Measurements from ENCODE around the gene ALB.

The ALB gene

GRCh38 chr4:73417973-73418372, 13.9 kb downstream of the ALB start:
- no peak for TF ChIP-seq CTCF (conservative IDR thresholded peaks at IDR 0.05; ENCODE audit: control insufficient read depth, insufficient read depth, low read depth, low read length)
- H3K4me3 ChIP-seq (ENCODE audit: control insufficient read depth, low read depth, low read length), result no peak overlapping the region
- DNase-seq (ENCODE audit: low read depth), result peak; percentile 20

- no peak for DNase-seq (ENCODE audit: low read depth)
- no peak overlapping the region for H3K4me3 ChIP-seq (ENCODE audit: control insufficient read depth, low read depth, low read length)
- TF ChIP-seq CTCF (conservative IDR thresholded peaks at IDR 0.05; ENCODE audit: control insufficient read depth, insufficient read depth, low read depth, low read length), result no peak
Observed at GRCh38 chr4:73418677-73419076, 14.6 kb downstream of the ALB start.

GRCh38 chr4:73419106-73420038, 15.3 kb downstream of the ALB start:
- no peak overlapping the region for H3K4me3 ChIP-seq (ENCODE audit: control insufficient read depth, low read depth, low read length)
- DNase-seq (ENCODE audit: low read depth), result no peak
- TF ChIP-seq CTCF (conservative IDR thresholded peaks at IDR 0.05; ENCODE audit: control insufficient read depth, insufficient read depth, low read depth, low read length), result no peak

- DNase-seq (ENCODE audit: low read depth), result no peak
- H3K4me3 ChIP-seq (ENCODE audit: control insufficient read depth, low read depth, low read length), result no peak overlapping the region
- TF ChIP-seq CTCF (conservative IDR thresholded peaks at IDR 0.05; ENCODE audit: control insufficient read depth, insufficient read depth, low read depth, low read length), result no peak
Observed at GRCh38 chr4:73420615-73421014, 16.5 kb downstream of the ALB start.

- no peak for DNase-seq (ENCODE audit: low read depth)
- no peak for TF ChIP-seq CTCF (conservative IDR thresholded peaks at IDR 0.05; ENCODE audit: control insufficient read depth, insufficient read depth, low read depth, low read length)
- H3K4me3 ChIP-seq (ENCODE audit: control insufficient read depth, low read depth, low read length), result no peak overlapping the region
Observed at GRCh38 chr4:73421708-73422457, 17.8 kb downstream of the ALB start.

- TF ChIP-seq CTCF (conservative IDR thresholded peaks at IDR 0.05; ENCODE audit: control insufficient read depth, insufficient read depth, low read depth, low read length), result no peak
- no peak overlapping the region for H3K4me3 ChIP-seq (ENCODE audit: control insufficient read depth, low read depth, low read length)
- DNase-seq (ENCODE audit: low read depth), result no peak
Observed at GRCh38 chr4:73422458-73422752, 18.3 kb downstream of the ALB start.

All from fibroblast of mammary gland (primary cell).